AG04449 (cell line): ENCODE data around the gene RNF13.
"Not testable (repeated sequence)": the region's sequence is repeated elsewhere in the genome, so short reads cannot be mapped to it uniquely, and the experiment has no call there.

Experiments used
- CTCF ChIA-PET: fragments of 350-600 bp; formaldehyde crosslinking; extraction: SDS; loops from one replicate; lab custom pipeline; 2021; ENCODE audit warnings: antibody characterized with exemption; lab: Yijun Ruan, JAX
- POLR2A ChIA-PET: fragments of 400-600, 350-600 bp; formaldehyde crosslinking; extraction: SDS; loops from one replicate; lab custom pipeline; 2020; ENCODE audit warnings: antibody characterized with exemption, inconsistent platforms; lab: Yijun Ruan, JAX
- DNase-seq: peaks from one replicate; pipeline ENCODE4 v3.0.0-alpha.2; 2010; ENCODE audit warnings: low read depth, low spot score
- H3K4me3 ChIP-seq: 2 replicates; pipeline ENCODE4 v1.5.1; 2011; ENCODE audit warnings: low read depth, mild to moderate bottlenecking, control low read depth, low read length
- CTCF ChIP-seq: IDR thresholded peaks from one replicate; pipeline ENCODE4 v1.5.1; 2011; ENCODE audit warnings: mild to moderate bottlenecking, moderate library complexity, low read length, control low read depth, inconsistent platforms; ENCODE audit not compliant: insufficient read depth; ENCODE audit errors: missing control alignments

The RNF13 gene

GRCh38 chr3:149820183-149820582 lies 7.2 kb downstream of the RNF13 start:
- TF ChIP-seq CTCF: no peak
- no peak for DNase-seq
- no peak overlapping the region for H3K4me3 ChIP-seq
- POLR2A ChIA-PET: no interaction called here
- CTCF ChIA-PET: interaction anchor here (0.8 to 3.2 kb wide), 7 partner anchors 9 to 364 kb away, joined by 3 to 36 read pairs (median 3); no protein-coding TSS in a partner anchor

GRCh38 chr3:149826636-149827035 lies 13.6 kb downstream of the RNF13 start:
- ChIA-PET CTCF (no interaction called here), POLR2A (no interaction called here)
- no peak for DNase-seq
- H3K4me3 ChIP-seq: no peak overlapping the region
- no peak for TF ChIP-seq CTCF

GRCh38 chr3:149828390-149828789 lies 15.4 kb downstream of the RNF13 start:
- DNase-seq: no peak
- no peak overlapping the region for H3K4me3 ChIP-seq
- CTCF ChIA-PET: no interaction called here
- POLR2A ChIA-PET: no interaction called here
- no peak for TF ChIP-seq CTCF

GRCh38 chr3:149829631-149830030 lies 16.6 kb downstream of the RNF13 start:
- DNase-seq, POLR2A ChIA-PET, H3K4me3 ChIP-seq: not testable (repeated sequence)
- CTCF ChIA-PET: interaction anchor here (1.2 kb wide), 1 partner anchor 21 kb away, joined by 3 read pairs; no protein-coding TSS in a partner anchor

- TF ChIP-seq CTCF: no peak
- ChIA-PET CTCF (no interaction called here), POLR2A (no interaction called here)
- DNase-seq: no peak
- no peak overlapping the region for H3K4me3 ChIP-seq
Observed at GRCh38 chr3:149830902-149831301, 17.9 kb downstream of the RNF13 start.

GRCh38 chr3:149831321-149831720 lies 18.3 kb downstream of the RNF13 start:
- TF ChIP-seq CTCF: no peak
- DNase-seq: no peak
- POLR2A ChIA-PET: no interaction called here
- no peak overlapping the region for H3K4me3 ChIP-seq
- CTCF ChIA-PET: no interaction called here

GRCh38 chr3:149832086-149832485 lies 19.1 kb downstream of the RNF13 start:
- DNase-seq: peak; percentile 38
- no peak overlapping the region for H3K4me3 ChIP-seq
- ChIA-PET POLR2A (no interaction called here), CTCF (interaction anchor here (0.5 kb wide), 1 partner anchor 24 kb away, joined by 3 read pairs; no protein-coding TSS in a partner anchor)
- TF ChIP-seq CTCF: no peak
